CD4-positive, alpha-beta T cell treated with Interleukin-4 for 1 hour (primary cell): Measurements from ENCODE around the gene P2RY14.
A peak's percentile ranks its signal among the peaks of the same experiment; 100 is the strongest.
"Not testable (repeated sequence)": the region's sequence is repeated elsewhere in the genome, so short reads cannot be mapped to it uniquely, and the experiment has no call there.

Experiments used
- DNase-seq, 2 donors: peaks; one replicate each; pipeline ENCODE4 v3.0.0-alpha.2; 2020 to 2022

The P2RY14 gene

DNA sequence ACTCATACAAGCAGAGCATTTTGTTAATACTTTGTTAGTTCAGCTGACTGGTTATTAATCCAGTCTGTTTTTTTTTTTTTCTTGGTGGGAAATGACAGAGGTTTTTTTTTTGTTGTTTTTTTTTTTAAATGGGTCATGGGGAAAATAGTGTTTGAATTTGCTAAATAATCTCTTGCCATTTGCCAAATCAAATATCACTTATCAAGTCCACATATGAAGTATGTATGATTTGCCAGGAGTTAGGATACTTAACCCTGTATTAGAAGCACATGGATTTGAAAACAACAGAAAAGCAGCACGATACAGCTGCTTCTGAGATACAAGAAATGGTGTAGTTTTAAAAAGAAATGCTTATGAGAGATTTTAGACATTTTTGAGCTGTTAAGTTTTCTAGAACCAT is 21.6 kb downstream of the P2RY14 start:
- no peak for DNase-seq

DNA sequence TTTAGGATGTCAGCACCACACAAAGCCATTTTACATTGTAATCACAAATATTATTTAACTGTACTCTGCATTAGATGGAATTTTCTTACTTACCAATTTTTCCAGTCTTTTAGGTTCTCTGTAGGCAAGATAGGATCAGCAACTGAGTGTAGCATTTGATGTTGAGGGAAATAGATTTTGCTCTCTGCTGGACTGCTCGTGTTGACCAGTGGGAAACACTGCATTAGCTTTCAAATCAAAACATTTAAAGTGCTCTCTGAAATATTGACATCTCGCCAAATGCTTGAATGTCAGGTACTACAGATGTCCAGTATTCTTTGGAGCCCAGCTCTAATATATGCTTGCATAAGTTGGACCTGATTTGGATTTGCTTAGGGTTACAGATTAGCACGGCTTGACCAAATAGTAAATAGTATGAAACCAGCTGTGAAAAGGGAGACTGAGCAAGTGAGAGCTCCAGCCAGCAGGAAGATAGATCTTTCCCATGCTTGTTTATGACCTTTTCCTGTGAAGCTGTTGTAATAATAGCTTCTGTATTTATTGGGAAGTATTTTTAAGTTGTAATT is 29.5 kb downstream of the P2RY14 start:
- DNase-seq, result no peak

DNA sequence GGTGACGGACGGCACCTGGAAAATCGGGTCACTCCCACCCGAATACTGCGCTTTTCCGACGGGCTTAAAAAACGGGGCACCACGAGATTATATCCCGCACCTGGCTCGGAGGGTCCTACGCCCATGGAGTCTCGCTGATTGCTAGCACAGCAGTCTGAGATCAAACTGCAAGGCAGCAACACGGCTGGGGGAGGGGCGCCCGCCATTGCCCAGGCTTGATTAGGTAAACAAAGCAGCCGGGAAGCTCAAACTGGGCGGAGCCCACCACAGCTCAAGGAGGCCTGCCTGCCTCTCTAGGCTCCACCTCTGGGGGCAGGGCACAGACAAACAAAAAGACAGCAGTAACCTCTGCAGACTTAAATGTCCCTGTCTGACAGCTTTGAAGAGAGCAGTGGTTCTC is 36.3 kb downstream of the P2RY14 start:
- not testable (repeated sequence) for DNase-seq

DNA sequence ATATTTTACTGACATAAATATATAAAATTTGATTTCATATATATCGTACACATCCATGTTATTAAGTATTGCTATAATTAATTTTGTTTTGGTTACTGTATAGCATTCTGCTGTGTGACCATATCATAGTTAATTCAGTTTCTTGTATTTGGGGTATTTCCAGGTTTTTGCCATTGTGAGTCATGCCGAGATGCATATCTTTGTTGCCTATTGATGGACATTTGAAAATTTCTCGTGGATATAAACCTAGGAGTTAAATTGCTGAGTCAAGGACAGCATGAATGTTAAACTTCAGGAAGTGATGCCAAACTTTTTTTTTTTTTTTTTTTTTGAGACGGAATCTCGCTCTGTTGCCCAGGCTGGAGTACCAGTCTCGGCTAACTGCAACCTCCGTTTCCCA is 41.6 kb downstream of the P2RY14 start:
- DNase-seq, result no peak

DNA sequence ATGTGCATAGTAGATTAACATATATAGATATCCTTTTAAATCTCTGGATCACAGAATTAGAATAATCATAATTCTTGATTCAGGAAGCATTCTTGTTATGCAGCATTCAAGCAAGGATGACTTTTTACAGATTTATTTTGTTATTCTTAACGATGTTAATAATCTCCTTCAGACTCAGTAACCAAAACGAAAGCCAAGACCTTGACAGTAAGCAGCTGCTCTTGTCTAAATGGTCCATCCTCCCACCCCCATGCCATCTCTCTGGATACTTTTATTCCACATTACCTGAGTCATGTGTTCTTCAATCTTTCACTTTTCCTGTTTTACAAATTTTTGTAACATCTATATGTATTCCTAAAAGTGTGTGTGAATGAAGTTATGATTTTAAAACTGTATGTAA is 42.0 kb downstream of the P2RY14 start:
- DNase-seq, result no peak

DNA sequence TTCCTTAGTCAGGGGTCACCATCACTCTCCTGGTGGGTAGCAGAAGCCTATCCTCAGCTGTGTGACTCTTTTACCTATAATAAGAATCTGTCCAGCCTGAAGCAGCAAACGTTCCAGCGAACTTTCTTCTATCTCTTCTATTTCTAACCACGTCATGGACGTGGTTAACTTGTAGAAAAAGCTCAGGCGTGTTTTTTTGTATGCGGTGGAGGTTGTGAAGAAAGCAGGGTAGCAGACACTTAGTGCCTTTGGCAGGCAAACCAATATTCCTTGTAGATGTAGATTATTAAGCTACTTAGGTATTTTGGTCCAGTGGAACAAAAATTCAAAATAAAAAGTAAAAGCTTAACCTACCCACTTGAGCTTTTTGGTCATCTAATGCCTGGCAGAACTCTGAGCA is 43.5 kb downstream of the P2RY14 start:
- no peak for DNase-seq

DNA sequence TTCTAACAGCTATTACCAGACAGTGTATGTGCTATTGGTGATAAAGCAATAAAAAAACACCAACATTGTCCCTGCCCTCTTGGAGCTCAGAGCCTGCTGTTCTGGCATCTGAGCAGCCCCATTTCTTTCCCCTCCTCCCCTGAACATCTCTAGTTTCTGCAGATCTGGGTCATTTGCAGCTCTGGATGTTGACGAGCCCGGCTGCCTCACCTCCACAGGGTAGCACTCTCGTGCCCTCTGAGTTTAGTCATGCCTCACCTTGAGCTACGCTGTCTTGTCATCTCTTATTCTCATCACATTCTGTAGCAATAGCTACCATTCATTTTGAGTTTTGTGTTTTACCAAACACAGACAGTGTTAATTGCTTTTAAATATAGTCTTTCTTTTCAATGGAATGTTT is 45.4 kb downstream of the P2RY14 start:
- DNase-seq, result no peak

DNA sequence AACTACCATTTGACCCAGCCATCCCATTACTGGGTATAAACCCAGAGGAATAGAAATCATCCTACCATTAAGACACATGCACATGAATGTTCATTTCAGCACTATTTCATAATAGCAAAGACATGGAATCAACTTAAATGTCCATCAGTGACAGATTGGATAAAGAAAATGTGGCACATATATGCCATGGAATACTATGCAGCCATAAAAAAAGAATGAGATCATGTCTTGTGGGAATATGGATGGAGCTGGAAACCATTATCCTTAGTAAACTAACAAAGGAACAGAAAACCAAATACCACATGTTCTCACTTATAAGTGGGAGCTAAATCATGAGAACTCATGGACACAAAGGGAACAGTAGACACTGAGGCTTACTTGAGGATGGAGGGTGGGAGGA is 45.9 kb downstream of the P2RY14 start:
- not testable (repeated sequence) for DNase-seq

DNA sequence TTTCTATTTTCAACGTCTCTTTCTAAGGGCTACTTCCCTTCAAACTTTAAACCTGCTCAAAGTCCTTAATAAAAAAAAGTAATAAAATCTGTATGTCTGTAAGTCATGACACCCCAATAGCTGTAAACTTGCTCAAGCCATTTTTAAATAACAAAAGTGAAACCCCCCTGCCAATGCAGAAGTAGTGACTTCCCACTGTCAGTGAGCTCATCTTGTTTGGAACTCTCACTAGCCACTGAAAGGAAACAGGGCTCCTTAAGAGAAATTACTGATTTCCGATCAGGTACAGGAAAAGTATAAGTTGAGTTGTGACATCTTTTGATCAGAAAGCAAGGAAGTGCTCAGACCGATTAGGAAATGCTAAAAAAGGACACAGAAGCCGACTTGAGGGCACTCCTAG is 47.7 kb downstream of the P2RY14 start:
- peak; percentile 21 to 31 for DNase-seq

DNA sequence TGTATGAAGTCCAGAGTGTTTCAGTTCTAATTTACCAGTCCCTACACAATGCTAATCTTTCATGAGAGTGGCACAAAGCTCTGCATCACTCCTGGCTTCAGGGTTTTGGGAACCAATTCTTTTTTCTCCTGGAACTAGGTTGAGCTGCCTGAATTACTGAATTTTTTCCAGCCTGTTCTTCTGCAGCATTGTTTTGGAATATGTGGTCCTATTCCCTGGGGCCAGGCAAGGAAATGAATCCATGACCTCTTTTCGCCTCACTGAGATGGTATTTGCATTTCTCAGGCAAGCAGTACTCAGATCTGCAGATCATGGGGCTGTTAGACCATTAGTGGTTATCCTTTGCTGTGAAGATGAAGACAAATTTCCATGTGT is 49.7 kb downstream of the P2RY14 start:
- no peak for DNase-seq

DNA sequence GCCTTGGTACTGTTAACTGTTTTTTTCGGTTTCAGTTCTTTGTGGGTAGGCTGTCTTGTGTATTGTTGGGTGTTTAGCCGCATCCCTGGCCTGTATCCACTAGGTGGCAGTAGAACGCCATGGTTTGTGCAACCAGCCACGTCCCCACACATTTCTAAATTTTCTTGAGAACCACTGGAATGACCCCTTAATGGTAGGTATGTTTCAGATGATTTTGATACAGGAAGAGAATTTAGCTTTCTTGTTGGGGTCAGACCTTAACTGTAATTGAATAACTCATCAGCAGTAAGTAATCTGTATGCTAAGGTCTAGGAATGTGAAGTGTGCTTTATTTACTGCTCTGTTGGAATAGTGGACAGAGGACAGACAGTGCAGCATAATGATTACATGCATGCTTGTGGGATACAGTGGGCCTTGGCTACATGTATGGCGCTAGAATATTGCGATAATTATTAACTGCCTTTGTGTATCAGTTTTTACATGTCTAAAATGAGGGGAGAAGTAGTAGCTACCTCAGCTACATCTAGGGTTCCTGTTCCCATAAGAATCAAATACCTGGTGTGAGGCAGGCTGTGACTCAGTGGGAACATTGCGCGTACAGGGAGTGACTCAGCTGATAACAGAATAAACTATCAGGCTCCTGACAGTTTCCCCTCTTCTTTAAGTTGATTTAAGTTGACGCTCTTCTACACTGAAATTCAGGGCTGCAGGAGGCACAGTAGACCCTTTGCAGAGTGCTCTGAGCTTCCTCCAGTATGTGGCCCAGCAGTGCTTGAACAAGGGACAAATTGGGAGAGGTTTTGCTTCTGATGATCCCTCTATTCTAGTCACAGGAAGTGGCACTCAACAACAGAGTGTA is 50.3 kb downstream of the P2RY14 start:
- DNase-seq, result peak; percentile 85 to 86

DNA sequence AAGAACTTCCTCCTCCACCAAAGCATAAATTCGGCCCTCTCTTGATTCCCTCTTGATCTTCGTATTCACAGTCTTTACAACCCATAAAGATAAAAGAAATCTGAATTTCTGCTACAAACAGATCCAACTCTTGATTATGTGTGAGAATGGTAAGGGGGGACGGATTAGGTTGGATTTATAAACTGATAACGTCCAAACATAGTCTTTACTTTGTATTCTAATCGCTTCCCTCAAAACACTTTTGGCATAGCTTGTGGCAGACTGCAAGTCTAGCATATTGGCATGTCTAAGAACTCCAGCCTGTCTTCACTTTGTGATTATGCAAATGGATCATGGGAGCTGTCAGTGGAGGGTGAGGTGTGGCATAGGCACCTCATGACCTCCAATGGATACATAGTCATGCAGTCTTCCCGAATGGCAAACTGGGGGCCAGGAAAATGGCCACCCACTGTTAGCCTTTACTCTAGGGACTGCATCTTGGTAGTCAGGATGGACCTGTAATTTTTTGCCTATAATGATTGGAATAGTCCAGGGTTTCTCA is 51.0 kb downstream of the P2RY14 start:
- no peak for DNase-seq

DNA sequence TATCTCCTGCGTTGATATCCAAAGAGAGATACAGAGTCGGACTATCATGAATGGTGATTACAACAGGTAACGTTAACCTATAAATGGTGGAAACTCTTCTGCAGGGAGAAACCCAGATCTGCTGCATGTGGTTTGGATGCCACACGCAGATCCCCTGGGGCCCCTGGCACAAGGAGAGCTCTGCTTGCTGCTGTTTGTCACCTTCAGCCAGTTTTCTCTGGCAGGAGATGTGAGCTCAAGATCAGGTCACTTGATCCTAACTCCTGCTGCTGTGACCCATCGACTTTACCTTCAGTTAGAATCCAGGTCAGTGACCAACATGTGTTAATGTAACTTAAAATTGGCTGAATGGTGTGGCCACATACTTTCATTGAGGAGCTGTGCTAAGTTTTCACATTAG is 51.5 kb downstream of the P2RY14 start:
- DNase-seq, result no peak

DNA sequence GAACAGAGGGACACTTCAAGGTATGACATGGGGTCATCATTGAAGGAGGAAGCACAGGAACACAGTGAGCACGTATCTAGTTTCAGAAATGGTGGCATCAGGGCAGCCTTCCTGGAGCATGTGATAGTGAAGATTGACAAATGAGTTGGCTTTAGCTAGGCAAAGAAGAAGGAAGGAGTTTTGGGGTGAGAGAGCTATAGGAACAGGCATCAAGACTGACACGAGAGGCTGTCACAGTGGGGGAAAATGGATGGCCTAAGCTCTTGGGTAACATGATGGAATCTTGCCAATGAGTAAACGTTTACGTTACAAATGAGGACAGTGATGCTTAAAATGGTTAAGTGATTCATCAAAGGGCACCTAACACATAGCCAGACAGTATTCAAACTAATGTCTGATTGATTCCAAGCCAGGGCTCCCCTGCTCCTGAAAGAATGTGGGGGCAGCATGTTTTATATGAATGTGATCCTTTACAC is 52.2 kb downstream of the P2RY14 start:
- DNase-seq, result peak in 1 of 2 donors; percentile 16

DNA sequence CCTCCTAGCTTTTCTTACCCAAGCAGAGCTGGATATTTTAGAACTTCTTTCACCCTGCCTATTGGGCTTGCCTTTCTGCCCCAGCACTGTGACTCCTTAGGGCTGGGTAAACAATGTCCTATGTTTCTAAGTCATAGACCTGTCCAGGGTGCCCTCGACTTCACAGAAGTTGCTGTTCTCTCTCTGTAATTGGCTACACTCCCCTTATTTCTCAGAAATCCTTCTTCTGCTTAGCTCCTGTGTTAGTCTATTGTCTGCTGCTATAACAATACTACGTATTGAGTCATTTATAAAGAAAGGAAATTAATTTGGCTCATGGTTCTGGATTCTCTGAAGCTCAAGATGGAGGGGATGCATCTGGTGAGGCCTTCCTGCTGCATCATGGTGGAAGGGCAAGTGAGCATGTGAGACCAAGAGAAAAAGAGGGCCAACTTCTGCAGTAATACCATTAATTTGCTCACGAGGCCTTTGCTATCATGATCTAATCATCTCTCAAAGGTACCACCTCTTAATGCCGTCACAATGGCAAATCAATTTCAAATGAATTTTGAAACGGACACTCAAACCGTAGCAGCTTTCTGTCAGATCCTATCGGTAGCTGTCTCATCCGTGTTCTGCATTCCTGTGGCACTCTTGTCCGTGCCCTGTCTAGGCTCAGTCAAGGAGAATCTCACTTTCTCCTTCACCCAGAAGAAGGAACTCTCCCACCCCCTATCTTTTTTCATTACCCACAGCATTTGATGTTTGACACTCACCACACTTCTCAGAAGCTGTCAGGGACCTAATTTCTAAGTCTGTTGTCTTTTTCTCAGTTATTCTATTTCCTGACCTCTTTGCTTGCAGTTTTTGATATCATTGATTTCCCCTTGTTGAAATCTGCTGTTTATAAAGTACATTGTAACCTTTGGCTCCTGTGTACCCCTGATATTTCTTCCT is 53.0 kb downstream of the P2RY14 start:
- DNase-seq, result peak in 1 of 2 donors; percentile 22

DNA sequence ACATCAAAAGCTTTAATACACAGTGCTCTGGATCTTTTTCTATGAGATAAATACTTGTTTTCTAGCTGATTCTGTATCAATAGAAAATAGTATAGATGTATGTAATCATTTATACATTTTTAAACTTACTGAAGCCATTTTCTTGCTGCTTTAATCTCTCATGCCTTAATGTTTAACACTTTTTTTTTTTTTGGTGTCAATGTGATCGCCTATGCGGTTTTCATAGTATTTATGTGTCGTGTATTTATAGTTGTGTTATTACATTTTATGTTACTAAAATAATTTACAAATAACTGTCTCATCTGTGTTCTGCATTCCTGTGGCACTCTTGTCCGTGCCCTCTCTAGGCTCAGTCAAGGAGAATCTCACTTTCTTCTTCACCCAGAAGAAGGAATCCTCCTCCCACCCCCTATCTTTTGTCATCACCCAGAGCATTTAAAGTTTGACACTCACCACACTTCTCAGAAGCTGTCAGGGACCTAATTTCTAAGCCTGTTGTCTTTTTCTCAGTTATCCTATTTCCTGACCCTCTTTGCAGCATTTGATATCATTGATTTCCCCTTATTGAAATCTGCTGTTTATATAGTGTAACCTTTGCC is 54.0 kb downstream of the P2RY14 start:
- no peak for DNase-seq

DNA sequence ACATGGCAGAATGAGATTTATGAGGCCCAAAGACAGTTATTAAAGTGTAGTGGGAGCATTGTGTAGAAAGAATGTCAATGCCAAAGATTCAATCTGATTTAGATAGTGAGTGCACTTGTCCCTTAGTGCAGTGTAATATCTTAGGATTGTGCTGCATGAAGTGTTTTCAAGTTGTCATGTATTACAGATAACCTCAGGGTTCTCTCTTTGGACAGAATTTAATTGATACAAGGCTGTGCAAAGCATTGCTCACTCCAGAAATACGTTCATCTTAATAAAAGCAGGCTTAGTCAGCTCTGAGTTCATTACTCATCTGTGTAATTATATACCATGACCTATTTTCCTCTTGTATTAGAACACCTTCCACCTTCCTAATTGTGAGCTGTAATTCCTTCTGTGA is 59.3 kb downstream of the P2RY14 start:
- no peak for DNase-seq

DNA sequence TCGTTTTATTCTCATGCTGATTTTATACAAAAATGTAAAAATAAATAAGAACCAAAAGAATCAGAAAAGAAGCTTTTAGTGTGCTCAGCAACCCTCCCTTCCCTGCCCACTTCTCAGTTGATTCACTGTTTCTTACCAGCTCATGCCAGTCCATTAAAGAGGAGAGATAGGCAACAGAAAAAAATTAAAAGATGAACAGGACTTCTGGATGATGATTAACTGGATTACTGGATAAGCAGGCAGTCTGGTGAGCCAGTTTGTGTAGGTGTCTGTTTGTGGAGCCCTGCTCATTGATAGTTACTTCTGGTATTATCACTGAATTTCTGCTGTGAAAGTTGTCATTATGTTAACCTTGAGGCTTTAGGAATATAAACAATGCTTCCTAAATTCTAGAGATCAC is 60.2 kb downstream of the P2RY14 start:
- no peak for DNase-seq

DNA sequence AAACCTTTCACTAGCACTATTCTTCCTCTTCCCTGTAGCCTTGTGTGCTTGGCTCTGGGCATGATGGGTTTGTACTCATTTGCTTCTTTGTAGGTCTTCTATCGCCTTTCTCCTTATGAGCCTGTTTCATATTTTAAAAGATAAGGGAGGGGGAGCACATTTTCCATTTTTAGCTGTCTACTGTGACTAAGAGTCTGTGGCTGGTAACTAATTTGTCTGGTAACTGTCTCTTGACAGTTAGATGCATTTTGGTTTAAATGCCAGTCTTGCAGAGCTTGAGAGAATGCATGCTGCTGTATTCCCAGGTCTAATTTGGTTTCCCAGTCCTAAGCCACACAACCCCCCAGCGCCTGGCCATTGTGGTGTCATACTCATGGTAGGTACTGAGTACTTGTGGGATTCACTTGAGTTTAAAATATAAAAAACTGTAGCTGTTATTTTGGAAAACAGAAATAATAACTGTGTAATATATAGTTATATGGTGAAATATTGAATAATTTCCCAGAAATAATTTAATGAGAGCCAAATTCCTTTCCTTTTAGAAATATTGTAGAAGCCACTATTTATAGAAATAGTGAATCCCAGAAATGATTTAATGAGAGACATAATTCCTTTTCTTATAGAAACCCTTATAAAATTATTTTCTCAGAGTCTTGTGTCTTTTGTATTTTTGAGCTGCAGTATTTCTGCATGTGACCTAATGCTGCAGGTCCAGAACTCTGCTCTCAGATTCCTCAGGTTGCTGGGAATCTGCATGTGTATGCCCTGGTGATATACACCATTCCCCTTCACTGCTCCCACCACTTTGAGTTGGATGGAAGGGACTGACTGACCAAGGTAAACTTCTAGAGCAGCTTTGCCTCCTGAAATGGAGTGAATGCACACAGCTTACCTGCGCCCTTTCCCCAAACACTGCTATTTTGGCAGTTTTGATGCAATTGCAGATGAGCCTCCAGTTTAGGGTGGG is 61.4 kb downstream of the P2RY14 start:
- no peak for DNase-seq

DNA sequence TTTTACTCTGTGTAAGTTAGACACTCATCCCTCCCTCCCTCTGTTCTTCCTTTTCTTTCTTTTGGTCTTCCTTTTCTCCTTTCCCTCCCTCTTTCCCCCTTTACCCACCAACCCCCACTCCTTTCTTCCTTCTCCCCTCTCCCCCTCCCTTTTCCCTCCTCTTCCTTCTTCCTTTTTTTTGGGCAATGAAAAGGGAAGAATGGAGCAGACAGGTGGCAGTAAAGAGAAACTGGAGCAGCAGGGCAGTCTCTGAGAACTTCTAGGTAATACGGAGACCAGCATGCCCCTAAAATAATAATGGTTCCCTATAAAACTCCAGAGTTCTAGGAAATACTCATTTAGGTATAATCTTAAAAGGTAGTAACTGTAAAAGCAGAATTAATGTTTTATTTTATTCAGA is 63.9 kb downstream of the P2RY14 start:
- DNase-seq, result no peak

DNA sequence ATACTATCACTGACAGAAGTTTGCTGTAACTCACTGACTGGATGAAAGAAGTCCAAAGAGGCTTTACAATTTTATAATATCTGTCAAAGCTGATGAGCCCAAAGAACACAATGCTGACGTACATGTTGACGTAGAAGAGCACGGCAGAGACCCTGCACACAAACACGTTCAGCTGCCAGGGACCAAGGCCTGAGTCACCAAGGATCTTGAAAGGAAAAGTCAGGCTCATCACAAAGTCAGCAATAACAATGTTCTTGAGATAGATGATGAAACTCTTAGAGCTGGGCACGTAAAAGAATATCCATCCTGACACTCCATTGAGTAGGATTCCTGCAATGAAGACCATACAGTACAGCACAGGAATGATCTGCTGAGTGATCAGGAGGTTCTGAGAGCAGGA is 64.5 kb downstream of the P2RY14 start:
- no peak for DNase-seq

DNA sequence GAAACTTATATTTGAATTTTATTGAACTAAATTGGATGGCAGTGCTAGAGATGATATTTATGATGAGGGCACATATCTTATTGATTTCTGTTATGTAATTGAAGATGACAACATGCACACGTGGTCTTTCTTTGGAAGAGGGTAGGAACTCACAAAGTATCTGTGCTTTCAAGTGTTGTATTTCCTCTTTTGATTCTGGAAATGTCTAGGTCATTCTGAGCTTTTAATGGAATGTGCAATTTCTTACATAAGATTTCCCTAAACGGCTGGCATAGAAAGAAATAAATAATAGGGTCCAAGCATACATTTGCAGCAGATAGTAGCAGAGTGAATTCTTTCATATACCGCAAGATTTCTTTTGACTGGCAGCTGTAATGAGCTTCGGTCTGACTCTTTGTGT is 65.2 kb downstream of the P2RY14 start:
- DNase-seq, result no peak
